Nucleus accumbens (tissue), 56 donors: Measurements from ENCODE around the gene MRPS5.

ENCODE experiments used
- DNase-seq, 56 donors: peaks; one replicate each; lab custom pipeline; 2025; lab: John Stamatoyannopoulos, UW

Gene MRPS5

DNA sequence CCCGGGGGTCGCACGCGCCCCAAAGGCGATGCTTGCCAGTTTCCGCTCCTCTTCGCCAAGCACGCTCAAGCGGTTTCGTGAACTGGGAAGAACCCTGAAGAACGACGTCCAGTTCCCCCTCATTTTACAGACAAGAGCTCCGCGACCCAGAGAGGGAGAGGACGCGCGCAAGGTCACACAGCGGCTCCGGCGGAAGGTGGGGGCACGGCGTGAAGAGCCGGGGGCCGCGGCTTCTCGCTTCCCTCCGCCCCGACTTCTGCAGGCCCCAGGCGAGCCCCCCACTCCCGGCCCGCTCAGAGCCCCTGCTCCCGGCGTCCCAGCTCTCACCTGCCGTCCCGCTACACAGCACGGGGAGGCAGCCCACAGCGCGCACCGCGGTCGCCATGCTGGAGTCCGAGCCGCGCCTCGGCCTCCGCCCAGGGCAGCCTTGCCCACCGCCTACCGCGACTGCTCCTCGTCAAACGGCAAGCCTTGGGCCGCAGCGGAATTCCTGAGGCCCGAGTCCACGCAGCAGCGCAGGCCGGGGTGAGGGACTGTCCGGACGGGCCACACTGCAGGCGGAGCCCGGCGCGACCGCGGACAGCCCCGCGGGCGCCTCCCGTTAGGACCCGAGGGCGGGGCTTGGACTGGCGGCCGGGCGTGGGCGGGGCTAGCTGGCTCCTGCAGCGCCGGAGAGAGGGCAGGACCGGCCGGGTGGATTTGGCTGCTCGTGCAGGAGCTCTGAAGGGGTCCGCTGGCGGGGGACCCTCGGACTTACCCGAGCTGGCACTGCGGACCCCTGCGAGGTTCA, at the start of gene MRPS5:
TSS of gene MRPS5 (minus strand) at position 402 of the 790 bp plus-strand sequence. CDS start at position 385, 17 bp downstream.
- DNase-seq: peak in 55 of 56 donors; percentile 12 to 89 (median 75)

DNA sequence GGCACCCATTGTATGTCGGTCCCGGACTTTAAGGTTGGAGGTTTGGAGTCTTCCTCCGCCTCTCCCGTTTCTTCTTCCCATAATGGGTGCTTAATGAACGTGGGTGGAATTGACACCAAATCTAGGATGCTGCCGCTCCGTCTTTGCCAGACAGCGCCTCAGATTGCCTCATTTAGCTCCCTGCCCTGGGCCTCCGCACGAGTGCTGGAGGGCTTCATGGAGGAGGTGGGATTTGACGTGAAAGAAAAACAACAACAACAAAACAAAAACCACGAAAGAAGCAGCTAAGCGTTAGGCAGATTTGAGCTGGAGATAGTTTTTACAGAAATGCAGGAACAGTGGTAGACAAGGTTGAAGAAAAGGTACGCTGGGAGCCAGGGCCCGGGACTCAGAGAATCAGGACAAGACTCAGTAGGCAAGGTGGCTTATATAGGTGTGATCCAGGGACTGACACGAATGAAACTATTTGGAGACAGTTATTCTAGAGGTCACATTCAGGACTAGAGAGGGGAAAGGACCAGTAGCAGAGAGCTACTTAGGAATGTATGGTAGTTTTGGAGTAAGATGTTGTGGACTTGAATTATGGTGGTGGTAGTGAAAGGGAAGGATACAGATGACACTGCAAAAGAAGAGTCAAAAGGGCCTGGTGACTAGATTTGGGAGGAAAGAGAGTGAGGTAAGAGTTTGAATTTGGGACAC, 44.6 kb upstream of the MRPS5 start:
- peak in 3 of 56 donors; percentile 32 to 61 (median 43) for DNase-seq

- peak in 55 of 56 donors; percentile 75 to 99 (median 96) for DNase-seq
Measured at GRCh38 chr2:95165371-95166064, 43.9 kb upstream of the MRPS5 start, which contains the start of gene ZNF2. ZNF2 (plus strand) TSS chr2:95165809; CDS start chr2:95176227, 10,418 bp downstream.

DNA sequence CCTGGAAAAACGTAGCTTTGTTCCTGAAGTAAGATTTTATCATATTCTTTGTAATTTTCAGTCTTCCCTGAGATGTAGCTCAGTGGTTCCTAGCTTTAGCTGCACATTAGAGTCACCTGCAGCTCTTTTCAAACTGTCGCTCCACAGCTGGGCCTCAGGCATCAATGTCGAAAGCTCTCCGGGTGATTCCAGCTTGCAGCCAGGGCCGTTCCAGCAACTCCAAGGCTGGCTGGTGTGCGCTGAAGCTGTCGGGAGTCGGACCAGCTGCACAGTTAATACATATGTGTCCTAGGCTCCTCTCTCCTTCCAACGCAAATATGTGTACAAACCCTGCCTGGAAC, 43.4 kb upstream of the MRPS5 start:
- DNase-seq: peak in 1 of 56 donors; percentile 57

DNA sequence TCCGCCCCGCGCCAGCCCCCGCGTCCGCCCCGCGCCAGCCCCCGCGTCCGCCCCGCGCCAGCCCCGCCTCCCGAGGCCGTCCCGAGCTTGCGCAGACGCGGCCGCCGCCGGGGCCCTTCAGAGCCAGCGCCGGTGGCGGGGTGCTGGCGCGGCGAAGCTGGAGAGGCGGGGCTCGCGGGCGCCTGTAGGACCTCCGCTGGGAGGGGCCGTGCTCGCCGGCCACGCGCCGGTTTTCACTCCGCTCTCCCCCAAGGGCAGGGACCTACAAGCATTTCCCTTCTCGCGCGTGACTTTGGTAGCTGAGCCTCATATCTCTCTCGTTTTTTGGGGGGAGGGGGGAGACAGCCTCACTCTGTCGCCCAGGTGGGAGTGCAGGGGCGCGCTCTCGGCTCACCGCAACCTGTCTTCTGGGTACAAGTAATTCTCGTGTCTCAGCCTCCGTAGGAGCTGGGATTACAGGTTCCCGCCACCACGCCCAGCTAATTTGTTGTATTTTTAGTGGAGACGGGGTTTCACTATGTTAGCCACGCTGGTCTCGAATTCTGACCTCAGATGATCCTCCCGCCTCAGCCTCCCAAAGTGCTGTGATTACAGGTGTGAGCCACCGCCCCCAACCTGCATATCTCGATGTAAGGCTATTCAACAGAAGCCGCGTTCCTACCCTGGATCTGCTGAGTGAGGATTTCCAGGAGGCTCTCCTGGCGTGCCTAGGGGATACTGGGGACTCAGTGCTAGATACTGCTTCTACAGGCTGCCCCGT, 38.3 kb upstream of the MRPS5 start, which contains the start of gene ZNF514:
TSS of gene ZNF514 (minus strand) at position 159 of the 760 bp plus-strand sequence. CDS start 6,595 bp downstream, outside the sequence.
- DNase-seq: peak in 54 of 56 donors; percentile 9 to 86 (median 55)

DNA sequence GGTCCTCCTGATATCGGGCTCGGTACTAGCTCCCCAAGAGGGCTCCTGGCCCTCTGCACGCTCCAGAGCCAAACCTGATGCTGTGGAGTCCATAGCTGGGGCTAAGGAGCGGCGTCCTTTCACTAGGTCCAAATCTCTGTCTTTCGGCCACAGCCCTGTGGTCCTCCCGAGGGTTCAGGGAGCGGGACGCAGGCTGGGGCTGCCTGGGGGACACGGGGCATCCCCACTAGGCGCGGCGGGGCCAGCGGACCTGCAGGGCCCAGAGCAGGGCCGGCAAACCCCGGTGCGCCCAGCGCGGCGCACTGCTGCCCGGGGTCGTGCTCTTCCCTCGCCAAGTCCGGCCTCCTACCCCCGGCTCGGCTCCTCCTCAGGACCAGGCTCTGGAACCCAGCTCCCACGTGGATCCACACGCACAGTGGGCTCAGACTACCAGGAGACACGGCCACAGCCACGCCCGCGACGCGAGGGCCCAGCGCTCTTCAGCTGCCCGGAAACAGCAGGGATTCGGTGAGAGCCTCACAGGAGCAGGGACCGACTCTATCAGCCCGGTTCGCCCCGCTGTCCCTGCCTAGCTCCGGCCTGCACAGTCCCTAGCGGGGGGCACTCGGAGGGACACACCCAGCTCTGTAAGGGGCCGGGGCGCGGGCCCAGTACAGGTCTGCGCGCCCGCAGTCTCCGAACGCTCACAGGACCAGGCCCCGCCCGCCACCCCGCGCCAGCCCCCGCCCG, 37.4 kb upstream of the MRPS5 start:
- DNase-seq: peak in 45 of 56 donors; percentile 10 to 75 (median 36)

GRCh38 chr2:95158441-95158840, 36.8 kb upstream of the MRPS5 start:
- DNase-seq: no peak

DNA sequence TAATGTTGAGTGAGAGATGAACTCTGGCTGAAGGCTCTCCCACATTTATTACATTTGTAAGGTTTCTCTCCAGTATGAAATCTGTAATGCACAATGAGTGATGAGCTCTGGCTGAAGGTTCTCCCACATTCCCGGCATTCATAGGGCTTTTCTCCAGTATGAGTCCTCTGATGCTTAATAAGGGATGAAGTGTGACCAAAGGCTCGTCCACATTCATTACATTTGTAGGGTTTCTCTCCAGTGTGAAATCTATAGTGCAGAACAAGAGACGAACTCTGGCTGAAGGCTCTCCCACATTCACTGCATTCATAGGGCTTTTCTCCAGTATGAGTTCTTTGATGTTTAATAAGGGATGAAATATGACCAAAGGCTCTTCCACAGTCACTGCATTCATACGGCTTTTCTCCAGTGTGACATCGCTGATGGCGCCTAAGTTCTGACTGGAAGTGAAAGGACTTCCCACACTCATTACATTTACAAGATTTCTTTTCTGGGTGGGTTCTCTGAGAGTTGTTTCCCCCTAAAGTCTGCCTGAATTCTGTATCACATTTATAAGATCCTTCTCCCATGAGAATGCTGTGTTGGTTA, 27.9 kb upstream of the MRPS5 start:
- DNase-seq: no peak

- DNase-seq: no peak
Measured at GRCh38 chr2:95143838-95144237, 22.2 kb upstream of the MRPS5 start.

DNA sequence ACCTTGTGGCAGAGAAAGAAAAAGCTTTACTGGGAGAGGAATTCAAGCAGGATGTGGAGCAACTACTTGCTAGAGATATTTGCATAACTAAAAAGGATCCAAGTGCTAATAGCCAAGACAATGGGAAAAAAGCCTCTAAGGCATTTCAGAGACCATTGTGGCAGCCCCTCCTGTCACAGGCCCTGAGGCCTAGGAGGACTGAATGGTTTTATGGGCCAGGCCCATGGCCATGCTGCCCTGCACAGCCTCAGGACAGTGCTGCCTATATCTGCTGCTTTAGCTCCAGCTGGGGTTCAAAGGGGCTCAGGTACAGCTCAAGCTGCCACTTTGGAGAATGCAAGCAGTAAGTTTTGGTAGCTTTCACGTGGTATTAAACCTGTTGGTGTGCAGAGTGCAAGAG, 17.1 kb upstream of the MRPS5 start:
- no peak for DNase-seq

- no peak for DNase-seq
Measured at GRCh38 chr2:95122197-95122551, 566 bp upstream of the MRPS5 start.

- DNase-seq: no peak
Measured at GRCh38 chr2:95121093-95121406, 558 bp downstream of the MRPS5 start.

DNA sequence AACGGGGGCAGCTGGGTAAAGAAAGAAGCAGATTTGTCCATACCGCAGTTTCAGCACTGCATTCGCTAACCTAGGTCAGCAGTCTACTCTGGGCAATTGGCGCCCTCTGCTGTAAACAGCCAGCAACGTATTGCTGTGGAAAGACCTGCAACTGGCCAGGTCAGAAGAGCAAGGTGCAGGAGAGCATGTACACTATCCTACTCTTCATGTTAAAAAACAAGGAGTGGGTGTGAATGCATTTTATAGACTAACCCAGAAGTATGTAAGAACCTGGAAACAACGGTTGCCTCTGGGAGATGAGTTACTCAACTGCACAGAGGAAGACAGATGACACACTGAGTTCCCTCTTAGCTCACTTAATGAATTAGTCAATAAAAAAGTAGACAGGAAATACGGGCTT, 6.2 kb downstream of the MRPS5 start:
- peak in 49 of 56 donors; percentile 3 to 81 (median 38) for DNase-seq

- no peak for DNase-seq
Measured at GRCh38 chr2:95113464-95113863, 8.1 kb downstream of the MRPS5 start.

- no peak for DNase-seq
Measured at GRCh38 chr2:95110395-95110794, 11.2 kb downstream of the MRPS5 start.

- DNase-seq: no peak
Measured at GRCh38 chr2:95109260-95109659, 12.3 kb downstream of the MRPS5 start.

GRCh38 chr2:95106081-95106480, 15.5 kb downstream of the MRPS5 start:
- no peak for DNase-seq

- peak in 8 of 56 donors; percentile 13 to 45 (median 22) for DNase-seq
Measured at GRCh38 chr2:95104606-95105005, 17.0 kb downstream of the MRPS5 start.

DNA sequence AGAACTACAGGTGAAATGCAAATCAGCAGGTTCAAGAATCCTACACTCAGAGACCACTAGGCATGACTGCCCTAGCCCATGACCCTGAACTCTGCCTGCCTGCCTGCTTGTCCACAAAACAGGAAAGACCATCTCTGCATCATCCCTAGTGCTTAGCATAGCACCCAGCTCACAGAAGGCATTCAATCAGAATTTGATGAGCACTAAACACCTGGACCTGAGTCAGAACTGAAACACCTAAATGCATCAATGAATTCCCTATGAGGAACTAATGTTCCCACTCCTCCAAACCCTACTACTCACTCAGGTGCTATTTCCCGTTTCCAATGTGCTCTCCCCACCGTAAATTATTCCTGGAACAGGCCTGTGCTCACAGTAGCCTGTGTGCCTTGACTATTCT, 21.7 kb downstream of the MRPS5 start:
- no peak for DNase-seq
